Memory B cell (primary cell): Measurements from ENCODE around the gene MIER2.
"Not testable (repeated sequence)": the region's sequence is repeated elsewhere in the genome, so short reads cannot be mapped to it uniquely, and the experiment has no call there.

ENCODE experiments used
- ATAC-seq: fragments of 150-1000 bp; cut with Tn5 transposase; 2 replicates; pipeline ENCODE4 v1.10.0; 2021; ENCODE audit warnings: low read depth, mild to moderate bottlenecking, moderate library complexity
- DNase-seq, 2 donors: peaks; one replicate each; pipeline ENCODE4 v3.0.0; 2022; ENCODE audit warnings: low spot score in 2 of 2
- H3K27ac Mint-ChIP-seq: one replicate; pipeline ENCODE4 v1.8.0; 2022; ENCODE audit warnings: mild to moderate bottlenecking, moderate library complexity, mixed read lengths
- H3K27me3 Mint-ChIP-seq: one replicate; pipeline ENCODE4 v1.8.0; 2022; ENCODE audit warnings: mixed read lengths
- H3K36me3 Mint-ChIP-seq: one replicate; pipeline ENCODE4 v1.8.0; 2022; ENCODE audit warnings: mild to moderate bottlenecking, mixed read lengths
- H3K4me1 Mint-ChIP-seq: one replicate; pipeline ENCODE4 v1.8.0; 2022; ENCODE audit warnings: mixed read lengths
- H3K4me3 Mint-ChIP-seq: one replicate; pipeline ENCODE4 v1.8.0; 2022; ENCODE audit warnings: mild to moderate bottlenecking, moderate library complexity, mixed read lengths
- H3K9me3 Mint-ChIP-seq: one replicate; pipeline ENCODE4 v1.8.0; 2022; ENCODE audit warnings: mixed read lengths

Gene MIER2

GRCh38 chr19:355536-355935 lies 10.9 kb upstream of the MIER2 start:
- H3K4me3 Mint-ChIP-seq, H3K4me1 Mint-ChIP-seq, H3K36me3 Mint-ChIP-seq, H3K9me3 Mint-ChIP-seq, H3K27ac Mint-ChIP-seq, H3K27me3 Mint-ChIP-seq, DNase-seq, ATAC-seq: not testable (repeated sequence)

- ATAC-seq (no peak), DNase-seq (no peak)
- Mint-ChIP-seq H3K27me3 (peaks cover 6% of the 10 kb centered on the region), H3K9me3 (peaks cover 9% of the 10 kb centered on the region), H3K36me3 (no peaks in the 10 kb centered on the region), H3K27ac (no peak overlapping the region), H3K4me1 (no peaks in the 10 kb centered on the region), H3K4me3 (no peak overlapping the region)
Measured at GRCh38 chr19:355134-355533, 10.5 kb upstream of the MIER2 start.

- Mint-ChIP-seq H3K36me3 (no peaks in the 10 kb centered on the region), H3K27ac (no peak overlapping the region), H3K4me1 (no peaks in the 10 kb centered on the region), H3K9me3 (peaks cover 9% of the 10 kb centered on the region), H3K27me3 (no peaks in the 10 kb centered on the region), H3K4me3 (no peak overlapping the region)
- no peak for DNase-seq
- ATAC-seq: no peak
Measured at GRCh38 chr19:351976-352625, 7.5 kb upstream of the MIER2 start.

- no peak for DNase-seq
- no peak overlapping the region for H3K27ac Mint-ChIP-seq
- H3K9me3 Mint-ChIP-seq: peaks cover 6% of the 10 kb centered on the region
- H3K36me3 Mint-ChIP-seq: no peaks in the 10 kb centered on the region
- no peak for ATAC-seq
- peaks cover 9% of the 10 kb centered on the region for H3K4me1 Mint-ChIP-seq
- H3K27me3 Mint-ChIP-seq: no peaks in the 10 kb centered on the region
- no peak overlapping the region for H3K4me3 Mint-ChIP-seq
Measured at GRCh38 chr19:347946-348861, 3.6 kb upstream of the MIER2 start.

- peak overlapping the region; percentile 55 for H3K27ac Mint-ChIP-seq
- no peaks in the 10 kb centered on the region for H3K27me3 Mint-ChIP-seq
- no peaks in the 10 kb centered on the region for H3K9me3 Mint-ChIP-seq
- ATAC-seq: no peak
- no peak for DNase-seq
- H3K36me3 Mint-ChIP-seq: peaks cover 3% of the 10 kb centered on the region
- peaks cover 26% of the 10 kb centered on the region for H3K4me1 Mint-ChIP-seq
- H3K4me3 Mint-ChIP-seq: peak overlapping the region; percentile 79
Measured at GRCh38 chr19:345320-345879, 804 bp upstream of the MIER2 start.

- Mint-ChIP-seq H3K36me3 (peaks cover 11% of the 10 kb centered on the region), H3K4me1 (peaks cover 30% of the 10 kb centered on the region), H3K27me3 (no peaks in the 10 kb centered on the region), H3K9me3 (no peaks in the 10 kb centered on the region), H3K4me3 (peak overlapping the region; percentile 64), H3K27ac (peak overlapping the region; percentile 57)
- ATAC-seq (peak; percentile 48), DNase-seq (no peak)
Measured at GRCh38 chr19:343941-344624, 513 bp downstream of the MIER2 start.

- H3K4me1 Mint-ChIP-seq: peaks cover 32% of the 10 kb centered on the region
- DNase-seq: no peak
- H3K36me3 Mint-ChIP-seq: peaks cover 14% of the 10 kb centered on the region
- peak overlapping the region; percentile 57 for H3K27ac Mint-ChIP-seq
- ATAC-seq: no peak
- H3K9me3 Mint-ChIP-seq: no peaks in the 10 kb centered on the region
- H3K4me3 Mint-ChIP-seq: peak overlapping the region; percentile 64
- H3K27me3 Mint-ChIP-seq: no peaks in the 10 kb centered on the region
Measured at GRCh38 chr19:343451-343931, 1.1 kb downstream of the MIER2 start.

- H3K4me1 Mint-ChIP-seq: peaks cover 35% of the 10 kb centered on the region
- H3K27me3 Mint-ChIP-seq: no peaks in the 10 kb centered on the region
- H3K36me3 Mint-ChIP-seq: peaks cover 16% of the 10 kb centered on the region
- no peak for ATAC-seq
- no peaks in the 10 kb centered on the region for H3K9me3 Mint-ChIP-seq
- no peak for DNase-seq
- peak overlapping the region; percentile 69 for H3K27ac Mint-ChIP-seq
- H3K4me3 Mint-ChIP-seq: peak overlapping the region; percentile 62
Measured at GRCh38 chr19:342801-343421, 1.7 kb downstream of the MIER2 start.

GRCh38 chr19:342128-342455 lies 2.5 kb downstream of the MIER2 start:
- peaks cover 35% of the 10 kb centered on the region for H3K4me1 Mint-ChIP-seq
- no peaks in the 10 kb centered on the region for H3K9me3 Mint-ChIP-seq

GRCh38 chr19:341386-342127 lies 3.0 kb downstream of the MIER2 start:
- peaks cover 35% of the 10 kb centered on the region for H3K4me1 Mint-ChIP-seq
- ATAC-seq (no peak), DNase-seq (no peak)
- H3K4me3 Mint-ChIP-seq: no peak overlapping the region
- H3K9me3 Mint-ChIP-seq: no peaks in the 10 kb centered on the region
- no peaks in the 10 kb centered on the region for H3K27me3 Mint-ChIP-seq
- H3K27ac Mint-ChIP-seq: no peak overlapping the region
- peaks cover 21% of the 10 kb centered on the region for H3K36me3 Mint-ChIP-seq

More at GRCh38 chr19:342128-342455, 2.5 kb downstream of the MIER2 start:
- ATAC-seq (no peak), DNase-seq (no peak)
- no peaks in the 10 kb centered on the region for H3K27me3 Mint-ChIP-seq
- H3K4me3 Mint-ChIP-seq: no peak overlapping the region
- no peak overlapping the region for H3K27ac Mint-ChIP-seq
- H3K36me3 Mint-ChIP-seq: peaks cover 19% of the 10 kb centered on the region

GRCh38 chr19:340620-341385 lies 3.8 kb downstream of the MIER2 start:
- H3K4me3 Mint-ChIP-seq: no peak overlapping the region
- H3K4me1 Mint-ChIP-seq: peaks cover 38% of the 10 kb centered on the region
- DNase-seq: no peak
- H3K27me3 Mint-ChIP-seq: no peaks in the 10 kb centered on the region
- no peak for ATAC-seq
- no peak overlapping the region for H3K27ac Mint-ChIP-seq
- H3K9me3 Mint-ChIP-seq: no peaks in the 10 kb centered on the region
- H3K36me3 Mint-ChIP-seq: peaks cover 21% of the 10 kb centered on the region

GRCh38 chr19:339262-339887 lies 5.2 kb downstream of the MIER2 start:
- Mint-ChIP-seq H3K36me3 (peaks cover 26% of the 10 kb centered on the region), H3K9me3 (no peaks in the 10 kb centered on the region), H3K27ac (no peak overlapping the region), H3K4me3 (no peak overlapping the region), H3K4me1 (peaks cover 35% of the 10 kb centered on the region), H3K27me3 (no peaks in the 10 kb centered on the region)
- ATAC-seq (no peak), DNase-seq (no peak)
